KMS-11 (cell line): ENCODE results near the gene DNAAF3.

Experiments
- H2AFZ ChIP-seq: fragments of 200-600 bp; sonication (generic); 2 replicates; pipeline ENCODE4 v1.6.1; 2016; ENCODE audit warnings: antibody characterized with exemption, mixed run types, low read depth
- H3K27ac ChIP-seq: fragments of 200-600 bp; sonication (generic); 2 replicates; pipeline ENCODE4 v1.6.1; 2016; ENCODE audit warnings: mild to moderate bottlenecking, mixed run types
- H3K27me3 ChIP-seq: fragments of 200-600 bp; sonication (generic); 2 replicates; pipeline ENCODE4 v1.6.1; 2017; ENCODE audit warnings: mild to moderate bottlenecking, low read depth, mixed run types, moderate library complexity; ENCODE audit not compliant: insufficient read depth
- H3K36me3 ChIP-seq: fragments of 200-600 bp; sonication (generic); 2 replicates; pipeline ENCODE4 v1.6.1; 2017; ENCODE audit warnings: mild to moderate bottlenecking, mixed run types; ENCODE audit not compliant: insufficient read depth
- H3K4me1 ChIP-seq: fragments of 200-600 bp; sonication (generic); 2 replicates; pipeline ENCODE4 v1.6.1; 2016; ENCODE audit warnings: mild to moderate bottlenecking, low read depth, mixed run types; ENCODE audit not compliant: poor library complexity, severe bottlenecking
- H3K4me2 ChIP-seq: fragments of 200-600 bp; sonication (generic); 2 replicates; pipeline ENCODE4 v1.7.0; 2016; ENCODE audit warnings: mild to moderate bottlenecking, mixed run types
- H3K4me3 ChIP-seq: fragments of 200-600 bp; sonication (generic); IDR thresholded peaks from 2 replicates; pipeline ENCODE4 v1.6.1; 2017; ENCODE audit warnings: low read depth, low read length, mixed read lengths; ENCODE audit not compliant: insufficient read depth
- H3K79me2 ChIP-seq: fragments of 200-600 bp; sonication (generic); 2 replicates; pipeline ENCODE4 v1.6.1; 2016; ENCODE audit warnings: low read depth, mixed run types; ENCODE audit not compliant: insufficient read depth
- H3K9ac ChIP-seq: fragments of 200-600 bp; sonication (generic); 2 replicates; pipeline ENCODE4 v1.6.1; 2016; ENCODE audit warnings: mild to moderate bottlenecking, mixed run types
- H4K20me1 ChIP-seq: fragments of 200-600 bp; sonication (generic); 2 replicates; pipeline ENCODE4 v1.6.1; 2016; ENCODE audit warnings: mild to moderate bottlenecking, mixed run types; ENCODE audit not compliant: insufficient read depth
- CTCF ChIP-seq: fragments of 200-600 bp; sonication (generic); conservative IDR thresholded peaks from 2 replicates; pipeline ENCODE4 v1.6.1; 2017; ENCODE audit warnings: low read depth, mild to moderate bottlenecking, antibody characterized with exemption, low read length, moderate library complexity, mixed read lengths

The DNAAF3 gene

GRCh38 chr19:55152017-55152416, 14.4 kb downstream of the DNAAF3 start:
- TF ChIP-seq CTCF = no peak
- H3K27me3 ChIP-seq = peaks cover 41% of the 10 kb centered on the region; the same call in 1 of the 2 replicates
- no peaks in the 10 kb centered on the region for H3K36me3 ChIP-seq
- no peaks in the 10 kb centered on the region for H4K20me1 ChIP-seq
- H3K27ac ChIP-seq = no peak overlapping the region
- no peaks in the 10 kb centered on the region for H3K4me1 ChIP-seq
- peak overlapping the region; percentile 44; the same call in 1 of the 2 replicates for H2AFZ ChIP-seq
- no peak overlapping the region for H3K4me3 ChIP-seq
- no peak overlapping the region for H3K9ac ChIP-seq
- H3K4me2 ChIP-seq = no peak overlapping the region
- no peaks in the 10 kb centered on the region for H3K79me2 ChIP-seq

- H3K79me2 ChIP-seq = no peaks in the 10 kb centered on the region
- H3K36me3 ChIP-seq = no peaks in the 10 kb centered on the region
- no peaks in the 10 kb centered on the region for H3K4me1 ChIP-seq
- H3K4me3 ChIP-seq = no peak within 1 kb of the TSS
- H4K20me1 ChIP-seq = no peaks in the 10 kb centered on the region
- H2AFZ ChIP-seq = no peak within 1 kb of the TSS
- H3K27me3 ChIP-seq = peaks cover 57% of the 10 kb centered on the region
- H3K4me2 ChIP-seq = no peak within 1 kb of the TSS
- TF ChIP-seq CTCF = no peak
- no peak within 1 kb of the TSS for H3K9ac ChIP-seq
- no peak within 1 kb of the TSS for H3K27ac ChIP-seq
Observed at GRCh38 chr19:55149078-55150003, 17.1 kb downstream of the DNAAF3 start, which contains the start of gene TNNT1. TNNT1 (minus strand) TSS chr19:55149206; CDS start chr19:55147157, 2,049 bp downstream.

GRCh38 chr19:55147545-55148251, 18.7 kb downstream of the DNAAF3 start:
- H3K4me3 ChIP-seq = no peak overlapping the region
- H3K4me2 ChIP-seq = no peak overlapping the region
- no peak for TF ChIP-seq CTCF
- H3K27ac ChIP-seq = no peak overlapping the region
- no peak overlapping the region for H3K9ac ChIP-seq
- no peaks in the 10 kb centered on the region for H3K79me2 ChIP-seq
- H4K20me1 ChIP-seq = no peaks in the 10 kb centered on the region
- H3K4me1 ChIP-seq = no peaks in the 10 kb centered on the region
- H3K36me3 ChIP-seq = no peaks in the 10 kb centered on the region
- H2AFZ ChIP-seq = no peak overlapping the region
- H3K27me3 ChIP-seq = peaks cover 66% of the 10 kb centered on the region

GRCh38 chr19:55146705-55147273, 19.6 kb downstream of the DNAAF3 start:
- no peaks in the 10 kb centered on the region for H3K79me2 ChIP-seq
- H3K4me3 ChIP-seq = no peak overlapping the region
- H3K27me3 ChIP-seq = peaks cover 75% of the 10 kb centered on the region
- H3K4me2 ChIP-seq = no peak overlapping the region
- no peak overlapping the region for H3K9ac ChIP-seq
- no peaks in the 10 kb centered on the region for H3K36me3 ChIP-seq
- peak overlapping the region; percentile 30; the same call in 1 of the 2 replicates for H2AFZ ChIP-seq
- H3K4me1 ChIP-seq = no peaks in the 10 kb centered on the region
- H4K20me1 ChIP-seq = no peaks in the 10 kb centered on the region
- no peak overlapping the region for H3K27ac ChIP-seq
- TF ChIP-seq CTCF = no peak
